GM10248 (cell line): ENCODE results near the gene PRKCH.
"Not testable (repeated sequence)": the region's sequence is repeated elsewhere in the genome, so short reads cannot be mapped to it uniquely, and the experiment has no call there.

Source experiments
- CTCF ChIA-PET: fragments of 300-600 bp; sonication (Branson Sonifier 250); formaldehyde crosslinking; extraction: SDS; loops from one replicate; lab custom pipeline; 2021; ENCODE audit warnings: antibody characterized with exemption; lab: Yijun Ruan, JAX
- POLR2A ChIA-PET: fragments of 350-650 bp; sonication (Branson Sonifier 250); formaldehyde crosslinking; extraction: SDS; loops from one replicate; lab custom pipeline; 2020; ENCODE audit warnings: antibody characterized with exemption; lab: Yijun Ruan, JAX
- DNase-seq: peaks from one replicate; pipeline ENCODE4 v3.0.0; 2012; ENCODE audit errors: extremely low spot score
- TF ChIP-seq, protein P1 (sequence below): IDR thresholded peaks from 2 replicates; pipeline ENCODE4 v1.5.1; 2012; ENCODE audit warnings: mild to moderate bottlenecking, low read depth; ENCODE audit errors: extremely low read depth, missing control alignments, control extremely low read depth

PRKCH gene

GRCh38 chr14:61526405-61527312, 205.3 kb downstream of the PRKCH start:
- POLR2A ChIA-PET, result no interaction called here

GRCh38 chr14:61527325-61528100, 206.1 kb downstream of the PRKCH start:
- TF ChIP-seq, protein P1, sequence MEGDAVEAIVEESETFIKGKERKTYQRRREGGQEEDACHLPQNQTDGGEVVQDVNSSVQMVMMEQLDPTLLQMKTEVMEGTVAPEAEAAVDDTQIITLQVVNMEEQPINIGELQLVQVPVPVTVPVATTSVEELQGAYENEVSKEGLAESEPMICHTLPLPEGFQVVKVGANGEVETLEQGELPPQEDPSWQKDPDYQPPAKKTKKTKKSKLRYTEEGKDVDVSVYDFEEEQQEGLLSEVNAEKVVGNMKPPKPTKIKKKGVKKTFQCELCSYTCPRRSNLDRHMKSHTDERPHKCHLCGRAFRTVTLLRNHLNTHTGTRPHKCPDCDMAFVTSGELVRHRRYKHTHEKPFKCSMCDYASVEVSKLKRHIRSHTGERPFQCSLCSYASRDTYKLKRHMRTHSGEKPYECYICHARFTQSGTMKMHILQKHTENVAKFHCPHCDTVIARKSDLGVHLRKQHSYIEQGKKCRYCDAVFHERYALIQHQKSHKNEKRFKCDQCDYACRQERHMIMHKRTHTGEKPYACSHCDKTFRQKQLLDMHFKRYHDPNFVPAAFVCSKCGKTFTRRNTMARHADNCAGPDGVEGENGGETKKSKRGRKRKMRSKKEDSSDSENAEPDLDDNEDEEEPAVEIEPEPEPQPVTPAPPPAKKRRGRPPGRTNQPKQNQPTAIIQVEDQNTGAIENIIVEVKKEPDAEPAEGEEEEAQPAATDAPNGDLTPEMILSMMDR, result no peak
- CTCF ChIA-PET, result interaction anchor here (1.0 to 1.8 kb wide), 2 partner anchors 10 to 310 kb away, joined by 3 to 4 read pairs; no protein-coding TSS in a partner anchor
- POLR2A ChIA-PET, result no interaction called here
- no peak for DNase-seq

More at GRCh38 chr14:61526405-61527312, 205.3 kb downstream of the PRKCH start:
- TF ChIP-seq, protein P1, result no peak
- CTCF ChIA-PET, result interaction anchor here (1.0 to 1.8 kb wide), 3 partner anchors 11 to 311 kb away, joined by 3 to 4 read pairs (median 3); no protein-coding TSS in a partner anchor
- DNase-seq, result no peak

- ChIA-PET CTCF (no interaction called here), POLR2A (no interaction called here)
- DNase-seq, result no peak
- TF ChIP-seq, protein P1, result no peak
Observed at GRCh38 chr14:61528591-61529021, 207.2 kb downstream of the PRKCH start.

GRCh38 chr14:61529360-61529759, 208.0 kb downstream of the PRKCH start:
- CTCF ChIA-PET, result not testable (repeated sequence)

DNA sequence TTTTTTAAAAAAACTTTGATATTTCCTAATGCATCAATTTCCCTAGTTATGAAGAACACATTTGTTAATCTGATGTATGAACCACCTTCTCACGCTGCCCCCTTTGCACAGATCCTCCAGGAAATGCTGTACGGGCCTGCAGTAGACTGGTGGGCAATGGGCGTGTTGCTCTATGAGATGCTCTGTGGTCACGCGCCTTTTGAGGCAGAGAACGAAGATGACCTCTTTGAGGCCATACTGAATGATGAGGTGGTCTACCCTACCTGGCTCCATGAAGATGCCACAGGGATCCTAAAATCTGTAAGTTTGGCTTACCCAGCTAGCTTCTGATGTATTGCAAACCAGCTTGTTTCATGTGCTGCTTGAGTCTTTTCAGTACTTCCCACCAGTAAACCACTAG, 208.9 kb downstream of the PRKCH start:
- CTCF ChIA-PET, result interaction anchor here (2.7 kb wide), 1 partner anchor 12 kb away, joined by 11 read pairs; no protein-coding TSS in a partner anchor
- TF ChIP-seq, protein P1, result no peak
- DNase-seq, result no peak
- POLR2A ChIA-PET, result no interaction called here

More at GRCh38 chr14:61529360-61529759, 208.0 kb downstream of the PRKCH start:
- DNase-seq, POLR2A ChIA-PET: not testable (repeated sequence)

DNA sequence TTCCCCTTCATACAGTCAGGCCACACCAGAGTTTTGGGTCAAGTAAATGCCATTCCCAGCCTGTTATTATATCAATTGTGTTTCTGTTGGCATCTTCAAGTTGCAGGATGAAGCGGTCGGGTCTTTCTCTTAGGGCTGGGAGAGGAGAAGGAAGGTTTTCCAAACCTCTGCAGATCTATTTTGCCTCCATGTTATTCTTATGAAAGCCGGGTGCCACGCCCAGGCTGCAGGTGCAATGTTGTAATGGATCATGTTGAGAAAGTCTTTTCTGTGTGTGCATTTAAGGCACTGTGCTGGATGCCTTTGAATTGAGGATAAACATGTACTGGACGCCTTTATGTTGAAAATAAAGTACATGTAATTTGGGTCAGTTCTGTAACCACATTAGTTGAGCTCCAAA, 209.5 kb downstream of the PRKCH start:
- CTCF ChIA-PET, result interaction anchor here (2.7 kb wide), 1 partner anchor 12 kb away, joined by 11 read pairs; no protein-coding TSS in a partner anchor
- TF ChIP-seq, protein P1, result no peak
- no peak for DNase-seq
- POLR2A ChIA-PET, result no interaction called here
